B cell (primary cell): ENCODE measurements around the gene SMIM10L2A. TPM values are rescaled to one million over a fixed set of nuclear protein-coding genes. Genes with fewer than 3 reads are reported as not detected.

Source experiments
- ATAC-seq: fragments of 200-7000 bp; cut with Tn5 transposase; one replicate; pipeline ENCODE4 v1.10.0; 2021; ENCODE audit warnings: low read depth, mild to moderate bottlenecking, moderate number of reproducible peaks, moderate library complexity
- CTCF ChIA-PET: fragments of 350-600 bp; sonication (Branson Sonifier 250); formaldehyde crosslinking; loops from one replicate; lab custom pipeline; 2021; ENCODE audit warnings: antibody characterized with exemption, inconsistent platforms; lab: Charles Lee
- POLR2A ChIA-PET: fragments of 350-600 bp; sonication (Branson Sonifier 250); formaldehyde crosslinking; loops from one replicate; lab custom pipeline; 2021; ENCODE audit warnings: antibody characterized with exemption; lab: Charles Lee
- DNase-seq: peaks from one replicate; pipeline ENCODE4 v3.0.0; 2013
- H2AFZ ChIP-seq: 2 replicates; pipeline ENCODE4 v1.6.1; 2012; ENCODE audit warnings: mild to moderate bottlenecking, low read depth, low read length; ENCODE audit not compliant: insufficient read depth, poor library complexity, severe bottlenecking
- H3K27ac ChIP-seq, 2 donors: 1 replicate in 1 of 2; 2 replicates in 1 of 2; pipeline ENCODE4 v1.5.1; 2012 to 2013; ENCODE audit warnings: low read length in 2 of 2, mild to moderate bottlenecking in 2 of 2, moderate library complexity in 1 of 2
- H3K27me3 ChIP-seq, 4 experiments: fragments of 200-600 bp in 1 of 4; sonication (generic) in 1 of 4; replicated peaks in 1 of 4; 1 replicate in 2 of 4; 2 replicates in 2 of 4; pipeline versions ENCODE4 v1.6.1 to v1.7.0; 2013 to 2016; ENCODE audit warnings: low read length in 3 of 4, mild to moderate bottlenecking in 2 of 4, mixed read lengths in 1 of 4, moderate library complexity in 1 of 4; ENCODE audit not compliant: insufficient read depth in 4 of 4, control insufficient read depth in 3 of 4; ENCODE audit errors: control extremely low read depth in 1 of 4
- H3K36me3 ChIP-seq, 2 experiments: replicated peaks in 1 of 2; 1 replicate in 1 of 2; 2 replicates in 1 of 2; pipeline versions ENCODE4 v1.6.1 to v1.7.1; 2013; ENCODE audit warnings: low read length in 1 of 2; ENCODE audit not compliant: insufficient read depth in 2 of 2, control insufficient read depth in 1 of 2; ENCODE audit errors: control extremely low read depth in 1 of 2, extremely low read depth in 1 of 2
- H3K4me1 ChIP-seq, 2 donors: fragments of 200-600 bp in 1 of 2; sonication (generic) in 1 of 2; 1 replicate in 1 of 2; 2 replicates in 1 of 2; pipeline versions ENCODE4 v1.5.1 to v1.6.1; 2013 to 2017; ENCODE audit warnings: low read length in 2 of 2; ENCODE audit not compliant: control insufficient read depth in 2 of 2, insufficient read depth in 2 of 2
- H3K4me2 ChIP-seq: replicated peaks from 2 replicates; pipeline ENCODE3; 2012; ENCODE audit warnings: mild to moderate bottlenecking, low read depth, low read length; ENCODE audit not compliant: poor library complexity, severe bottlenecking
- H3K4me3 ChIP-seq, 5 experiments: fragments of 200-600 bp in 1 of 5; sonication (generic) in 1 of 5; 1 replicate in 3 of 5; 2 replicates in 2 of 5; pipeline versions ENCODE4 v1.5.1 to v1.7.0; 2011 to 2016; ENCODE audit warnings: low read length in 4 of 5, mild to moderate bottlenecking in 4 of 5, low read depth in 2 of 5, control low read depth in 1 of 5, moderate library complexity in 1 of 5; ENCODE audit not compliant: insufficient read depth in 1 of 5; ENCODE audit errors: control extremely low read depth in 1 of 5, extremely low read depth in 1 of 5
- H3K79me2 ChIP-seq: fragments of 200-600 bp; sonication (generic); one replicate; pipeline ENCODE4 v1.6.0; 2016; ENCODE audit warnings: low read length; ENCODE audit not compliant: control insufficient read depth, insufficient read depth
- H3K9ac ChIP-seq: fragments of 200-600 bp; sonication (generic); 2 replicates; pipeline ENCODE4 v1.6.1; 2017; ENCODE audit warnings: mild to moderate bottlenecking, low read length, moderate library complexity
- H3K9me3 ChIP-seq, 3 donors: one replicate each; pipeline versions ENCODE4 v1.6.1 to v1.7.1; 2013; ENCODE audit warnings: low read length in 2 of 3; ENCODE audit not compliant: control insufficient read depth in 2 of 3, insufficient read depth in 1 of 3; ENCODE audit errors: control extremely low read depth in 1 of 3
- H4K20me1 ChIP-seq: 2 replicates; pipeline ENCODE4 v1.6.0; 2012; ENCODE audit warnings: mild to moderate bottlenecking, low read length; ENCODE audit not compliant: insufficient read depth, control insufficient read depth, poor library complexity, severe bottlenecking
- H3K27ac Mint-ChIP-seq: one replicate; pipeline ENCODE4 v1.8.0; 2021; ENCODE audit warnings: mixed read lengths
- H3K27me3 Mint-ChIP-seq: one replicate; pipeline ENCODE4 v1.8.0; 2021; ENCODE audit warnings: mixed read lengths
- H3K4me1 Mint-ChIP-seq: one replicate; pipeline ENCODE4 v1.8.0; 2021; ENCODE audit warnings: mixed read lengths
- H3K4me3 Mint-ChIP-seq: one replicate; pipeline ENCODE4 v1.8.0; 2021; ENCODE audit warnings: mixed read lengths
- H3K9me3 Mint-ChIP-seq: one replicate; pipeline ENCODE4 v1.8.0; 2022; ENCODE audit warnings: mixed read lengths; ENCODE audit not compliant: insufficient read depth
- EZH2 ChIP-seq: IDR thresholded peaks from 2 replicates; pipeline ENCODE4 v1.6.1; 2012; ENCODE audit warnings: borderline replicate concordance, low read depth, mild to moderate bottlenecking, moderate library complexity, low read length; ENCODE audit not compliant: insufficient read depth, poor library complexity, severe bottlenecking
- WGBS: methylation state at CpG from one replicate; pipeline ENCODE4 v1.1.5; 2013; ENCODE audit warnings: missing lambda C conversion rate; ENCODE audit not compliant: insufficient coverage; 5-methylcytosine and 5-hydroxymethylcytosine counted together
- intact Hi-C: fragments of 100-400 bp; cut with micrococcal nuclease; formaldehyde crosslinking; loops from one replicate; pipeline ENCODE4 v1.10.0; 2022
- polyA plus RNA-seq: library from polyadenylated mRNA; depleted of rRNA; stranded (reverse); fragments of >200 nt; gene quantifications from 2 replicates; pipeline ENCODE4 v1.2.3, GENCODE V29; 2012
- total RNA-seq, 2 donors: library from RNA; stranded (reverse); fragments of 120-200 nt in 1 of 2; gene quantifications; 1 replicate in 1 of 2; 2 replicates in 1 of 2; pipeline versions ENCODE4 v1.2.3 to v1.2.4, GENCODE V29; 2013 to 2022
- TF ChIP-seq, protein P1 (sequence below): fragments of 200-600 bp; IDR thresholded peaks from one replicate; pipeline ENCODE4 v1.8.0; 2022; ENCODE audit warnings: antibody characterized with exemption, mild to moderate bottlenecking

Gene SMIM10L2A
- total and polyA plus RNA-seq, 2 donors (not counting 1 experiment from before 2014, with no cell fraction given), result 0.25 to 0.76 TPM

- DNase-seq (no peak), ATAC-seq (no peak)
- intact Hi-C loops, result no loop called here
- H3K4me2 ChIP-seq, result no peak overlapping the region
- no peaks in the 10 kb centered on the region for H3K36me3 ChIP-seq
- H4K20me1 ChIP-seq, result no peaks in the 10 kb centered on the region
- Mint-ChIP-seq H3K27me3 (peaks cover 13% of the 10 kb centered on the region), H3K4me3 (no peak overlapping the region), H3K4me1 (no peaks in the 10 kb centered on the region), H3K27ac (no peak overlapping the region), H3K9me3 (peaks cover 2% of the 10 kb centered on the region)
- H3K4me1 ChIP-seq, result no peaks in the 10 kb centered on the region
- no peaks in the 10 kb centered on the region for H3K79me2 ChIP-seq
- ChIA-PET CTCF (no interaction called here), POLR2A (no interaction called here)
- H3K9ac ChIP-seq, result no peak overlapping the region
- no peak overlapping the region for H2AFZ ChIP-seq
- no peak overlapping the region for H3K4me3 ChIP-seq
- H3K27ac ChIP-seq, result no peak overlapping the region
- peaks cover 0 to 5% (median 0%) of the 10 kb centered on the region in 4 experiments for H3K27me3 ChIP-seq
- H3K9me3 ChIP-seq, result peaks cover 0 to 3% (median 0%) of the 10 kb centered on the region in 3 donors
- TF ChIP-seq EZH2, result no peak
- TF ChIP-seq, protein P1, sequence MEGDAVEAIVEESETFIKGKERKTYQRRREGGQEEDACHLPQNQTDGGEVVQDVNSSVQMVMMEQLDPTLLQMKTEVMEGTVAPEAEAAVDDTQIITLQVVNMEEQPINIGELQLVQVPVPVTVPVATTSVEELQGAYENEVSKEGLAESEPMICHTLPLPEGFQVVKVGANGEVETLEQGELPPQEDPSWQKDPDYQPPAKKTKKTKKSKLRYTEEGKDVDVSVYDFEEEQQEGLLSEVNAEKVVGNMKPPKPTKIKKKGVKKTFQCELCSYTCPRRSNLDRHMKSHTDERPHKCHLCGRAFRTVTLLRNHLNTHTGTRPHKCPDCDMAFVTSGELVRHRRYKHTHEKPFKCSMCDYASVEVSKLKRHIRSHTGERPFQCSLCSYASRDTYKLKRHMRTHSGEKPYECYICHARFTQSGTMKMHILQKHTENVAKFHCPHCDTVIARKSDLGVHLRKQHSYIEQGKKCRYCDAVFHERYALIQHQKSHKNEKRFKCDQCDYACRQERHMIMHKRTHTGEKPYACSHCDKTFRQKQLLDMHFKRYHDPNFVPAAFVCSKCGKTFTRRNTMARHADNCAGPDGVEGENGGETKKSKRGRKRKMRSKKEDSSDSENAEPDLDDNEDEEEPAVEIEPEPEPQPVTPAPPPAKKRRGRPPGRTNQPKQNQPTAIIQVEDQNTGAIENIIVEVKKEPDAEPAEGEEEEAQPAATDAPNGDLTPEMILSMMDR, result no peak
These were observed 10.1 kb downstream of the SMIM10L2A start for GRCh38 chrX:135431886-135432285.

GRCh38 chrX:135432453-135432852 lies 10.7 kb downstream of the SMIM10L2A start:
- no peak for DNase-seq
- Histone ChIP-seq H3K4me2 (no peak overlapping the region), H3K27me3 (peaks cover 0 to 5% (median 0%) of the 10 kb centered on the region in 4 experiments), H3K9ac (no peak overlapping the region), H3K36me3 (no peaks in the 10 kb centered on the region), H3K79me2 (no peaks in the 10 kb centered on the region), H3K4me1 (no peaks in the 10 kb centered on the region), H2AFZ (no peak overlapping the region), H4K20me1 (no peaks in the 10 kb centered on the region), H3K9me3 (peaks cover 0 to 3% (median 0%) of the 10 kb centered on the region in 3 donors), H3K27ac (no peak overlapping the region), H3K4me3 (no peak overlapping the region)
- TF ChIP-seq EZH2, result no peak
- TF ChIP-seq, protein P1, result no peak
- CTCF ChIA-PET, result no interaction called here
- POLR2A ChIA-PET, result no interaction called here
- H3K9me3 Mint-ChIP-seq, result peaks cover 2% of the 10 kb centered on the region
- WGBS, result 97% methylated on average over 5 of the region's 13 CpGs
- intact Hi-C loops, result no loop called here
- no peak overlapping the region for H3K4me3 Mint-ChIP-seq
- no peak overlapping the region for H3K27ac Mint-ChIP-seq
- no peak for ATAC-seq
- peaks cover 13% of the 10 kb centered on the region for H3K27me3 Mint-ChIP-seq
- H3K4me1 Mint-ChIP-seq, result no peaks in the 10 kb centered on the region
